HepG2 (cell line): ENCODE measurements around the gene FUT6. TPM values are rescaled to one million over a fixed set of nuclear protein-coding genes. Genes with fewer than 3 reads are reported as not detected.

Experiments used
- ARID2 ChIP-seq: sonication (generic); formaldehyde crosslinking; IDR thresholded peaks from 2 replicates; pipeline ENCODE4 v1.8.1; 2022; ENCODE audit warnings: mild to moderate bottlenecking, missing genetic modification reagents, borderline replicate concordance
- ARID3A ChIP-seq: IDR thresholded peaks from 2 replicates; pipeline ENCODE4 v1.6.1; 2012; ENCODE audit warnings: low read depth, low read length, improper control_type of control experiment
- CBX1 ChIP-seq: IDR thresholded peaks from one replicate; pipeline ENCODE4 v1.6.1; 2016; ENCODE audit warnings: antibody characterized with exemption, low read depth
- CC2D1A ChIP-seq: sonication (generic); formaldehyde crosslinking; IDR thresholded peaks from 2 replicates; pipeline ENCODE4 v1.8.1; 2023; ENCODE audit warnings: mild to moderate bottlenecking, missing genetic modification reagents
- CREBL2 ChIP-seq: sonication (generic); formaldehyde crosslinking; IDR thresholded peaks from 2 replicates; pipeline ENCODE4 v1.8.1; 2023; ENCODE audit warnings: missing genetic modification reagents, mild to moderate bottlenecking, borderline replicate concordance
- FOXP4 ChIP-seq: sonication (generic); formaldehyde crosslinking; IDR thresholded peaks from 2 replicates; pipeline ENCODE4 v1.4.0; 2020; ENCODE audit warnings: missing genetic modification reagents
- HNF4G ChIP-seq, 2 experiments: sonication (generic) in 1 of 2; formaldehyde crosslinking in 1 of 2; IDR thresholded peaks; 2 replicates each; pipeline versions ENCODE4 v1.4.0 to v1.6.1; 2011 to 2020; ENCODE audit warnings: borderline replicate concordance in 2 of 2, low read depth in 2 of 2, mild to moderate bottlenecking in 2 of 2, low read length in 1 of 2, missing genetic modification reagents in 1 of 2, moderate library complexity in 1 of 2
- HOMEZ ChIP-seq: IDR thresholded peaks from 2 replicates; pipeline ENCODE4 v1.6.1; 2016; ENCODE audit warnings: low read depth
- MTA1 ChIP-seq: sonication (generic); formaldehyde crosslinking; IDR thresholded peaks from 2 replicates; pipeline ENCODE4 v1.4.0; 2020; ENCODE audit warnings: missing genetic modification reagents, mild to moderate bottlenecking, borderline replicate concordance
- NR3C1 ChIP-seq: sonication (generic); formaldehyde crosslinking; IDR thresholded peaks from 2 replicates; pipeline ENCODE4 v1.4.0; 2020; ENCODE audit warnings: missing genetic modification reagents
- RFXAP ChIP-seq: sonication (generic); formaldehyde crosslinking; IDR thresholded peaks from 2 replicates; pipeline ENCODE4 v1.4.0; 2020; ENCODE audit warnings: missing genetic modification reagents, borderline replicate concordance
- RNF219 ChIP-seq: sonication (generic); formaldehyde crosslinking; IDR thresholded peaks from 2 replicates; pipeline ENCODE4 v1.5.0; 2020; ENCODE audit warnings: mild to moderate bottlenecking, missing genetic modification reagents
- XRCC5 ChIP-seq: fragments of 200-400 bp; formaldehyde crosslinking; optimal IDR thresholded peaks from 2 replicates; pipeline ENCODE3; 2017; ENCODE audit warnings: mild to moderate bottlenecking, low read length
- ZNF230 ChIP-seq: sonication (generic); formaldehyde crosslinking; IDR thresholded peaks from 2 replicates; pipeline ENCODE4 v1.4.0; 2020; ENCODE audit warnings: mild to moderate bottlenecking, missing genetic modification reagents
- ZNF354B ChIP-seq: sonication (generic); formaldehyde crosslinking; IDR thresholded peaks from 2 replicates; pipeline ENCODE4 v1.8.0; 2022; ENCODE audit warnings: mild to moderate bottlenecking, missing genetic modification reagents
- ZNF512 ChIP-seq: sonication (generic); formaldehyde crosslinking; IDR thresholded peaks from 2 replicates; pipeline ENCODE4 v1.4.0; 2020; ENCODE audit warnings: mild to moderate bottlenecking, missing genetic modification reagents
- ZNF724P ChIP-seq: sonication (generic); formaldehyde crosslinking; IDR thresholded peaks from 2 replicates; pipeline ENCODE4 v1.8.0; 2022; ENCODE audit warnings: missing genetic modification reagents, borderline replicate concordance
- polyA plus RNA-seq, 8 experiments: library from polyadenylated mRNA; depleted of rRNA in 3 of 8; stranded (reverse) in 7 of 8; unstranded in 1 of 8; fragments of >200 nt; fragmentation: Illumina TruSeq in 4 of 8; extraction: Trizol in 4 of 8; gene quantifications; 2 replicates each; pipeline versions ENCODE4 v1.2.1 to v1.2.3, GENCODE V29; 2011 to 2016; ENCODE audit warnings: low read depth in 4 of 8, missing spikeins in 1 of 8, mixed read lengths in 1 of 8; ENCODE audit not compliant: insufficient read depth in 1 of 8
- total RNA-seq, 5 experiments: library from RNA; depleted of rRNA; stranded (reverse); fragments of >200 nt; fragmentation: Illumina TruSeq; extraction: Trizol; gene quantifications; 2 replicates each; pipeline ENCODE4 v1.2.3, GENCODE V29; 2016; ENCODE audit warnings: low read depth in 1 of 5

The FUT6 gene
- total and polyA plus RNA-seq, 2 of the 13 experiments (the other 11 are each of a cell fraction or from before 2014, with no cell fraction given): 8.2 to 27.7 TPM

GRCh38 chr19:5790559-5791520 lies 48.7 kb downstream of the FUT6 start, which contains the start of gene DUS3L (continued):
- TF ChIP-seq CREBL2 (CRISPR knock-in tag) (0 out of 2 replicates have a peak, but pooled peaks have one; percentile 78), HNF4G (IDR thresholded peaks at IDR 0.05; ENCODE audit: borderline replicate concordance, low read depth, low read length) (no peak), HNF4G (CRISPR knock-in tag; IDR thresholded peaks at IDR 0.05; ENCODE audit: borderline replicate concordance, low read depth) (no peak), CBX1 (peak; percentile 41), ARID2 (CRISPR knock-in tag) (peak; percentile 31; the same call in 1 of the 2 replicates), ARID3A (no peak), ZNF230 (peak; percentile 87), FOXP4 (CRISPR knock-in tag) (no peak; the same call in 1 of the 2 replicates), XRCC5 (no peak), ZNF512 (CRISPR knock-in tag) (no peak), RNF219 (CRISPR knock-in tag) (no peak), CC2D1A (no peak), HOMEZ (CRISPR knock-in tag) (peak; percentile 72), NR3C1 (CRISPR knock-in tag) (no peak), RFXAP (no peak), MTA1 (CRISPR knock-in tag) (peak; percentile 66; the same call in 1 of the 2 replicates), ZNF354B (no peak), ZNF724P (CRISPR knock-in tag) (0 out of 2 replicates have a peak, but pooled peaks have one; percentile 22)
